ENCODE measurements around the gene RAB4B. TPM values are rescaled to one million over a fixed set of nuclear protein-coding genes. Genes with fewer than 3 reads are reported as not detected.

RAB4B gene
- total and polyA plus RNA-seq, 12 donors: 25.8 to 135 (median 68.2) TPM

- Histone ChIP-seq H3K9me3 (replicated peaks in 1 of 3) (no peaks in the 10 kb centered on the region), H3K27ac (peak overlapping the region in 3 of 5 donors; percentile 60 to 94 (median 90)), H3K4me1 (replicated peaks in 1 of 2) (peaks cover 49 to 79% of the 10 kb centered on the region in 2 donors), H3K36me3 (replicated peaks in 1 of 2) (peaks cover 0 to 35% of the 10 kb centered on the region in 2 donors), H3K27me3 (no peaks in the 10 kb centered on the region), H3K4me3 (no peak overlapping the region)
- no peak for TF ChIP-seq POLR2A (IDR thresholded peaks at IDR 0.05)
- no peak for TF ChIP-seq CTCF (IDR thresholded peaks at IDR 0.05)
- DNase-seq: peak in 1 of 7 donors; percentile 55
- WGBS, 4 donors: 68 to 70% (median 69%) methylated on average over 6 of the region's 6 CpGs
- intact Hi-C loops (cut with DNase I): loop anchor here in 1 of 2 donors (5.0 kb wide), 1 partner anchor 142 kb away; no protein-coding TSS in a partner anchor
Observed at GRCh38 chr19:40803857-40804782, 26.1 kb downstream of the RAB4B start.

- peaks cover 49 to 81% of the 10 kb centered on the region in 2 donors for H3K4me1 ChIP-seq (replicated peaks in 1 of 2)
Observed at GRCh38 chr19:40804783-40805242, 26.8 kb downstream of the RAB4B start.

GRCh38 chr19:40805258-40805868, 27.3 kb downstream of the RAB4B start:
- H3K27ac ChIP-seq: peak overlapping the region in 2 of 5 donors; percentile 90 to 94
- H3K27me3 ChIP-seq: no peaks in the 10 kb centered on the region
- 61 to 100% (median 74%) methylated on average over 1 to 2 of the region's 2 CpGs for WGBS, 4 donors
- intact Hi-C loops (cut with DNase I): loop anchor here in 1 of 2 donors (5.0 kb wide), 1 partner anchor 143 kb away; no protein-coding TSS in a partner anchor
- peaks cover 45 to 82% of the 10 kb centered on the region in 2 donors for H3K4me1 ChIP-seq (replicated peaks in 1 of 2)
- H3K9me3 ChIP-seq (replicated peaks in 1 of 3): no peaks in the 10 kb centered on the region
- no peak overlapping the region for H3K4me3 ChIP-seq
- H3K36me3 ChIP-seq (replicated peaks in 1 of 2): peaks cover 0 to 40% of the 10 kb centered on the region in 2 donors
- peak in 5 of 7 donors; percentile 67 to 80 (median 78) for DNase-seq
- TF ChIP-seq POLR2A (IDR thresholded peaks at IDR 0.05) (no peak), CTCF (IDR thresholded peaks at IDR 0.05) (peak in 1 of 6 experiments; percentile 1)

More at GRCh38 chr19:40804783-40805242, 26.8 kb downstream of the RAB4B start:
- Histone ChIP-seq H3K36me3 (replicated peaks in 1 of 2) (peaks cover 0 to 40% of the 10 kb centered on the region in 2 donors), H3K4me3 (no peak overlapping the region), H3K27ac (peak overlapping the region in 3 of 5 donors; percentile 41 to 94 (median 90)), H3K9me3 (replicated peaks in 1 of 3) (no peaks in the 10 kb centered on the region), H3K27me3 (no peaks in the 10 kb centered on the region)
- WGBS, 4 donors: 38 to 51% (median 50%) methylated on average over 4 to 7 of the region's 7 CpGs
- peak in 1 of 6 experiments; percentile 2 for TF ChIP-seq CTCF (IDR thresholded peaks at IDR 0.05)
- TF ChIP-seq POLR2A (IDR thresholded peaks at IDR 0.05): no peak
- intact Hi-C loops (cut with DNase I): loop anchor here (5.0 kb wide), 1 partner anchor 143 kb away; no protein-coding TSS in a partner anchor
- no peak for DNase-seq

All from adrenal gland (tissue), 12 donors.